ENCODE data around the gene OR2AT4.

OR2AT4 gene

DNA sequence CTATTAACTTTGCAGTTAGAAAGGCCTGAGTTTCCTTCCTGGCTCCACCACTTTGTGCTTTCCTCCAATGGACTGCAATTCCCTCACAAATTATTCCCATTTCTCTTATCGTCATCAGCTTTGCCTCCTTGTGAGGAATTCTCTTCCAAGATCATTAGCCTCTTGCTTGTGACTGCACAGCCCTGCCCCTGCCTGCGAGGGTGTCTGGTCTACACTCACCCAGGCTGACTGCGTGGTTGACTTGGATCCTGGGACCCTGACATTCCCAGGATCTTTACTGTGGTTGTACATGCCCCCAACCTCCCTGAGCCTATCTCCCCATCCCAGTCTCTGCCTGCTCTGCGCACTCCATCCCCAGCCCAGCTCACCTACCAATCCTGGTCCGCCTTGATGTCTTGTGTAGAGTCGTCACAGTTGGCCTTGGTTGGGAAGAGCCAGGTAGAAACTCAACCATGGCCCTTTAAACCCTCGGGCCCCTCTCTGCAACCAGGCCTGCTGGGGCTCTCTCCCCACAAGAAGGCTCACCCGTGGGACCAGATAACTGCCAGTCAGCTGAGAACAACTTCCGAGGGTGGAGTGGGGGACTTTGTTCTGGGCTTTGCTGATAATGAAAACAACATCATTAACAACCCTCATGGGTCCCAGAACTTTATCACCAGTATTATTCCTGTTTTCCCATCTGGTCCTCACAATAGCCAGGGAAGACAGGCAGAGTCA, at the start of gene OR2AT4:
Gene OR2AT4, minus strand, starts transcription at position 421 of the 717 bp plus-strand sequence.
- no peaks in the 10 kb centered on the region for H3K4me1 ChIP-seq (ENCODE audit: control insufficient read depth, insufficient read depth, low read length)
- no peak within 1 kb of the TSS for H3K4me3 ChIP-seq (ENCODE audit: low read length)
- H3K36me3 ChIP-seq (ENCODE audit: control insufficient read depth, insufficient read depth, low read length): no peaks in the 10 kb centered on the region
- no peak within 1 kb of the TSS for H3K9ac ChIP-seq (ENCODE audit: low read length)
- H3K27me3 ChIP-seq (ENCODE audit: control insufficient read depth, insufficient read depth, low read length): peaks cover 3% of the 10 kb centered on the region
- no peak within 1 kb of the TSS for H3K27ac ChIP-seq (ENCODE audit: low read depth, low read length)

DNA sequence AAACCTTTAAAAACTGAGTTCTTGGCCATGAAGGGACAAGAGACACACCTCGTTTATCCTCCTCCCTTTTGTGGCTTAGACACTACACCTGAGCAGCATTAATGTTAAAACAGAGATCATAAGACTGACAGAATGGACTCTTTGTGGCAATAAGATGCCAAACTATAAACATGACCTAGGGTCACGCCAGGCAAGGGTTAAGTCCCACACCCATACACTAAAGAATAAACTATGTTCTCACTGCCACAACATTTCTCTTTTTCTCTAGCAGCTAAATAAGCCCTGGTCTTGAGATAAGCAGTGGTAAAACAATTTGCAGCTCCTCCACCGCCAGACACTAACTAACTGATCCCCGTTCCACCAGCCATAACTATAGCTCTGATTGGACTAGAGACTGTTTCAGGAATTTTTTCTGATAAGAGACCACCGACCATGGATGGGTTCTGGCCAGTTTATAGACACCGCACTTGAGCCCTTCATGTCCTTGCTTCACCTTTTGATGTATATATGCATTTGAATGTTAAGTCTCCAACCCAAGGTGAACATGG, 49.4 kb upstream of the OR2AT4 start:
- no peaks in the 10 kb centered on the region for H3K4me1 ChIP-seq (ENCODE audit: control insufficient read depth, insufficient read depth, low read length)
- H3K27me3 ChIP-seq (ENCODE audit: control insufficient read depth, insufficient read depth, low read length): no peaks in the 10 kb centered on the region
- H3K9ac ChIP-seq (ENCODE audit: low read length): no peak overlapping the region
- no peak overlapping the region for H3K27ac ChIP-seq (ENCODE audit: low read depth, low read length)
- no peak overlapping the region for H3K4me3 ChIP-seq (ENCODE audit: low read length)
- no peaks in the 10 kb centered on the region for H3K36me3 ChIP-seq (ENCODE audit: control insufficient read depth, insufficient read depth, low read length)

DNA sequence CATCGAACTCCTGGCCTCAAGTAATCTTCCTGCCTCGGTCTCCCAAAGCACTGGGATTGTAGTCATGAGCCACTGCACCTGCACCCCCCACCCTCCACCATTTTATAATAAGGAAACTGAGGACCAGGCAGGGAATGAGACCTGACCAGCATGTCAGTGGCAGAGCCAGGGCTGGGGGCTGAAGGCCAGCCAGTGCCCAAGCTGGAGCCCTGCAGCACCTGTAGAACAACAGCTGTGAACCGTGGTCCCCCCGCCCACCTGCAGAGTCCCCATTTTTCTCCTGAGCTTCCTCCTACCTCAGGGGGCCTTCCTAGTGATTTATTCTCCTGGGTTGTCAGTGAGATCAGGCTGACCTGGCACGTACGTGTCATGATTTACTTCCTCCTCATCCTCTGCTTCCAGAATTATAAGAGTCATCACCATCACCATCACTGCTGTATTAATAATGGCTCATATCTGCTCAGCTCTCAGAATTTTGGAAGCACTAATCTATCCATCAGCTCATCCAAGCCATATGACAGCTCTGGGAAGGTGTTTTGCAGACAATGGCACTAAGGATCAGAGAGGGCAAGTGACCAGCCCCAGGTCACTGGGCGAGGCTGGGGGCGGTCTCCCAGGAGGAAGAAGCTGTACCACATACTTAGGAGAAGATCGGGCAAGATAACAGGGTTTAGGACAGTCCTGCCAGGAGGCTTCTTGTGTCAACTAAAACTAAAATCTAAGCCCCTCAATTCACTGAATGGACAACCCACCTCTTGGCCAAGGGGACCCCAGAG, 48.7 kb upstream of the OR2AT4 start:
- Histone ChIP-seq H3K4me1 (ENCODE audit: control insufficient read depth, insufficient read depth, low read length) (no peaks in the 10 kb centered on the region), H3K27me3 (ENCODE audit: control insufficient read depth, insufficient read depth, low read length) (no peaks in the 10 kb centered on the region), H3K9ac (ENCODE audit: low read length) (no peak overlapping the region), H3K27ac (ENCODE audit: low read depth, low read length) (no peak overlapping the region), H3K4me3 (ENCODE audit: low read length) (no peak overlapping the region), H3K36me3 (ENCODE audit: control insufficient read depth, insufficient read depth, low read length) (no peaks in the 10 kb centered on the region)

DNA sequence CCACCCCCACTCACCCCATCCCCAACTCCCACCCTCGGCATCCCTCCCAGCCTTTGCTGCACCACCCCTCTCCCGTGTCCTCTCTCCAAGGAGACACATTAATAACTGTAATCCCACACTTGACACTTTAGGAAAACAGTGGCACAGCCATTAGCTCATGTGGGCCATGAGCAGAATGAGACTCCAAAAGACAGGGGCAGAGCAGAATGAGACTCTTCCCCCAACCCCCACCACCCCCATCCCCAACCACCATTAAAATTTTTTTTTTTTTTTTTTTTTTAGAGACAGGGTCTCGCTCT, 48.0 kb upstream of the OR2AT4 start:
- Histone ChIP-seq H3K4me1 (ENCODE audit: control insufficient read depth, insufficient read depth, low read length) (no peaks in the 10 kb centered on the region), H3K9ac (ENCODE audit: low read length) (no peak overlapping the region), H3K27ac (ENCODE audit: low read depth, low read length) (no peak overlapping the region), H3K27me3 (ENCODE audit: control insufficient read depth, insufficient read depth, low read length) (no peaks in the 10 kb centered on the region), H3K4me3 (ENCODE audit: low read length) (no peak overlapping the region), H3K36me3 (ENCODE audit: control insufficient read depth, insufficient read depth, low read length) (no peaks in the 10 kb centered on the region)

DNA sequence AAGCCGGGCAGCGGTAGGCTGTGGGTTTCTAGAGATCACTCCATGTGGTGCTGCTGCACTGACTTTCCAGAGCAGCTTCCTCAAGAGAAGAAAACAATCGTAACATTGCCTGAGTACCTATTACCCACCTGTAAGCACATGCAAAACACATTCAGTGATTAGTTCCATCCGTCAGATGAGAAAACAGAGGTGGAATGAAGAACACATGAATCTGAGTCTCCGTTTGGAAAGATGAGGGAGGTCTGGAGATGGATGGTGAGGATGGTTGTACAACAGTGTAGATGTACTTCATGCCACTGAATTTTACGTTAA, 46.7 kb upstream of the OR2AT4 start:
- H3K27ac ChIP-seq (ENCODE audit: low read depth, low read length): no peak overlapping the region
- H3K4me3 ChIP-seq (ENCODE audit: low read length): no peak overlapping the region
- H3K4me1 ChIP-seq (ENCODE audit: control insufficient read depth, insufficient read depth, low read length): no peaks in the 10 kb centered on the region
- H3K9ac ChIP-seq (ENCODE audit: low read length): no peak overlapping the region
- H3K27me3 ChIP-seq (ENCODE audit: control insufficient read depth, insufficient read depth, low read length): no peaks in the 10 kb centered on the region
- H3K36me3 ChIP-seq (ENCODE audit: control insufficient read depth, insufficient read depth, low read length): no peaks in the 10 kb centered on the region

DNA sequence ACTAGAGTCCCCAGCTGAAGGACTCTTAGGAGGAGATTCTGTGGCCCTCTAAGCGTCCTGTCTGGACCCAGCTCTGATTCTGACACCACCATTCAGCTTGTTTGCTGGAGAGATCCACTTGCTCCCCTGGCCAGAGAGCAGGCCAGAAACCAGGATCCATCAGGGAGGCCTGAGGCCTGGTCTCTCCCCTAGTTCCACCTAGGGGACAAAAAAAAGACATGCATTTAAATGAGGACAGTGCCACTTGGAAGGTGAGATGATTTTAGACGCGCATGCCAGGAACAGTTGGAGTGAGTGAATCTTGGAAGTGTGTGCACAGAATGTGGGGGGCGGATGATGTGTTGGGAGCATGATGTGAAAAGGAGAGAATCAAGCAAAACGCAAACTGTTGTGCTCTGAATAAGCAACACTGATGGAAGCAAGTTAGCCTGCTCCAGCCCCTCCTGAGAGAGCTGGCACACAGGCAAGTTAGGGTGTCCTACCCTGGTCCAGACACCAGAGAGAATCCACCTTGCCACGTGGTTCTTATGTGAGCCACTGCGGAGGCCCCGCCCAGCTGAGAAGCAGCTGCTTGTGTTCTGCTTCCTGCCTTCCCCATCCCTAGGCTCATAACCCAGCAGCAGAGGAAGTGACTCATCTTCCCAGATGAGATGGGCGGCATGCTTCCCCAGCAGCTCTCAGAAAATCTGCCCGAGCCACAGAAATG, 46.2 kb upstream of the OR2AT4 start:
- H3K9ac ChIP-seq (ENCODE audit: low read length): no peak overlapping the region
- H3K36me3 ChIP-seq (ENCODE audit: control insufficient read depth, insufficient read depth, low read length): no peaks in the 10 kb centered on the region
- no peak overlapping the region for H3K27ac ChIP-seq (ENCODE audit: low read depth, low read length)
- no peaks in the 10 kb centered on the region for H3K4me1 ChIP-seq (ENCODE audit: control insufficient read depth, insufficient read depth, low read length)
- no peak overlapping the region for H3K4me3 ChIP-seq (ENCODE audit: low read length)
- H3K27me3 ChIP-seq (ENCODE audit: control insufficient read depth, insufficient read depth, low read length): no peaks in the 10 kb centered on the region

DNA sequence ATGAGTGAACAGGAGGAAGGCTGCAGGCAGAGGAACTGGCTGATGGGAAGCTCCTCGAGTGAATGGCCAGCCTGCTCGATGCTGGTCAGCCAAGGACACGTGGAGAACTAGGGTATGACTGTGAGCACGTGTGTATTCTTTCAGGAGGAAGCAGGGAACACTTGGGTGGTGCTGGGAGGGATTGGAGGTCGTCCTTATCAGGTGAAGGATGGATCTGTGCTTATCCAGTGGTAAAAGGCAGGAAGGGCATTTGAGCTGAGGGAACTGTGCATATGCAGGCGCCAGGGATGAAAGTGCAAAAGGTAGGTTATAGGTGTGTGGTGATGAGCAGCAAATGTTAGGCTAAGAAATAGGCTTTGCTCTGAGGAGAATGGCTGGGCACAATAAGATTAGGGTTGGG, 44.5 kb upstream of the OR2AT4 start:
- Histone ChIP-seq H3K27ac (ENCODE audit: low read depth, low read length) (no peak overlapping the region), H3K36me3 (ENCODE audit: control insufficient read depth, insufficient read depth, low read length) (no peaks in the 10 kb centered on the region), H3K4me3 (ENCODE audit: low read length) (no peak overlapping the region), H3K9ac (ENCODE audit: low read length) (no peak overlapping the region), H3K27me3 (ENCODE audit: control insufficient read depth, insufficient read depth, low read length) (no peaks in the 10 kb centered on the region), H3K4me1 (ENCODE audit: control insufficient read depth, insufficient read depth, low read length) (no peaks in the 10 kb centered on the region)

DNA sequence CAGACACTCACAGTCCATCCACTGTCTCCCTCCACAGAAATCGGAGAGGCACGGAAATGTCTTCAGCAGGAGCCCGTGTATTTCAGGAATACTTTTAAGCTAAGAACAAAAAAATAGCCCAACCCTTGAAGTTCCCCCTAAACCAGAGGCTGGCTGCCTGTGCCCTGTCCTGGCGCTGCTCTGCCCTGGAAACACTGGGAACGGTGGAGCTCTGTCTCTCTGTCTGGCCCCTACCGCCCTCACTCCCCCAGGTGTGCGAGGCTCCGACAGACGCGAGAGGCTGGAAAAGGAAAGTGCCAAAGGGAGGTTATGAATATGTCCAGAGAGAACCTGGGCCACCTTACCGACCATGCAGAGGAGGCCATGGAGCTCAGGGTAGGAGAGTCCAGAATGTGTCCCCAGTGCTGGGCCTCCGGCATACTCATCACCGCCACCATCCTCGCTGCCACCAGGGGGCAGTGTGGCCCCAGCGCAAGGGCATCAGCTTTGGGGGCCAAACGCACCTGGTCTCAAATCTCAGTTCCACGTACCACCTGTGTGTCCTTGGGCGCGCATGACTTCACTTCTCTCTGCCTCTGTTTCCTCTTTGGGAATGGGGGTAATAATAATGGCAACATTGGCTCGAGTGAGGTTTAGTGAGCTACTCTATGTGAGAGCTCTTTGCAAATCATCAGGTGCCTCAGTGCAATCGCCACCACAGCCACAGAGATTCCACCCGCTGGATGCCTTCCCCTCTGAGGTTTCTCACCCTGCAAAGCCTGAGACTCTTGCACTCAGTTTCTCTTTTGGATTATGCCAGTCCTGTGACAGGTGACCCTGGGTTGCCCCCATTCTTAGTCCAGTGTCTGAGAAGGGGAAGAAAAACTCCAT, 43.8 kb upstream of the OR2AT4 start:
- H3K27me3 ChIP-seq (ENCODE audit: control insufficient read depth, insufficient read depth, low read length): no peaks in the 10 kb centered on the region
- H3K4me1 ChIP-seq (ENCODE audit: control insufficient read depth, insufficient read depth, low read length): no peaks in the 10 kb centered on the region
- H3K36me3 ChIP-seq (ENCODE audit: control insufficient read depth, insufficient read depth, low read length): no peaks in the 10 kb centered on the region
- H3K9ac ChIP-seq (ENCODE audit: low read length): no peak overlapping the region
- no peak overlapping the region for H3K27ac ChIP-seq (ENCODE audit: low read depth, low read length)
- H3K4me3 ChIP-seq (ENCODE audit: low read length): no peak overlapping the region

DNA sequence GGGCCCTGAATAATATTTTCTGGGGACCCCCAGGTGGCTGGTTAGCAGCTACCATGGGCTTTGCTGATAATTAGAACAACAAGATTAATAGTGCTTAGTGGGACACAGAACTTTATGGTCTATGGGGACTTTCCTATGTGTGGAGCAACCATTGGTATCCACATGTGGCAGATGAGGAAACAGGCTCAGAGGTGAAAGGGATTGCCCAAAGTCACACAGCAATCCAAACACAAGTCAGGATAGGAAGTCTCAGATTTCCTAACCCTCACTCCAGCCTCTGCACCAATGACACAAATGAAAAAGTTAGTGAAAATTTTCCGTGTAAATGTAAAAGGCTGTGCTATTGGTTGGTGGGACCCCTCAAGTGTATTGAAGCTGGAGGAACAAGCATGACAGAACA, 39.0 kb upstream of the OR2AT4 start:
- Histone ChIP-seq H3K9ac (ENCODE audit: low read length) (no peak overlapping the region), H3K27me3 (ENCODE audit: control insufficient read depth, insufficient read depth, low read length) (no peaks in the 10 kb centered on the region), H3K4me1 (ENCODE audit: control insufficient read depth, insufficient read depth, low read length) (no peaks in the 10 kb centered on the region), H3K4me3 (ENCODE audit: low read length) (no peak overlapping the region), H3K27ac (ENCODE audit: low read depth, low read length) (no peak overlapping the region), H3K36me3 (ENCODE audit: control insufficient read depth, insufficient read depth, low read length) (no peaks in the 10 kb centered on the region)

DNA sequence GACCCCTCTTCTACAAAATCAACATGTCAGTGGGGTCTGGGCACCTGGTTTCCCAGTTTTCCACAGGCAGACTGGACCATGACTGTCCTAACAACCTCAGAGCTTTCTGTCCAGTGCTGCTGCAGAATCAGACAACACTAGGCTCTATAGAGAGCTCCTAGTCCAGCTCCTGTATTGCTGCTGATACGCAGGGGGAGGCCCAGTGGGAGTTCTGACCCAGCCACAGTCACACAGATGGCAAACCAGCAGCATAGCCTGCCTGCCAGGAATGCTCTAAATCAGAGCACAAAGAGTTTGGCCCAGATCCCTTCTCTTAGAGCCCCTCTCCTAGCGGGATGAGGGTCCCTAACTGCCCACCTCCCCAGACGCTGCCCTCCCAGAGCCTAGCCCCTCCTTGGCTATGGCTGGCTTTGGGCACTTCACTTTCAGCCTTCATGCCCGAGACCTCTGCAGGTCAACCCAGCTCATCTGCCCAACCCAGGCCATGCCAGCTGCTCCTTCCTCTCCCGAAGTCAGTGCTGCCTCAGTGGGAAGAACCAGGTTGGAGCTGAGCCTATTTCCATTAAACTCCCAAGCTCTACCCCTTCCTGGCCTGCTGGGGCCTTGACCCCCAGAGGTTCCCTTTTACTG, 38.5 kb upstream of the OR2AT4 start:
- H3K4me1 ChIP-seq (ENCODE audit: control insufficient read depth, insufficient read depth, low read length): no peaks in the 10 kb centered on the region
- no peak overlapping the region for H3K9ac ChIP-seq (ENCODE audit: low read length)
- H3K27ac ChIP-seq (ENCODE audit: low read depth, low read length): no peak overlapping the region
- no peaks in the 10 kb centered on the region for H3K27me3 ChIP-seq (ENCODE audit: control insufficient read depth, insufficient read depth, low read length)
- no peak overlapping the region for H3K4me3 ChIP-seq (ENCODE audit: low read length)
- no peaks in the 10 kb centered on the region for H3K36me3 ChIP-seq (ENCODE audit: control insufficient read depth, insufficient read depth, low read length)

DNA sequence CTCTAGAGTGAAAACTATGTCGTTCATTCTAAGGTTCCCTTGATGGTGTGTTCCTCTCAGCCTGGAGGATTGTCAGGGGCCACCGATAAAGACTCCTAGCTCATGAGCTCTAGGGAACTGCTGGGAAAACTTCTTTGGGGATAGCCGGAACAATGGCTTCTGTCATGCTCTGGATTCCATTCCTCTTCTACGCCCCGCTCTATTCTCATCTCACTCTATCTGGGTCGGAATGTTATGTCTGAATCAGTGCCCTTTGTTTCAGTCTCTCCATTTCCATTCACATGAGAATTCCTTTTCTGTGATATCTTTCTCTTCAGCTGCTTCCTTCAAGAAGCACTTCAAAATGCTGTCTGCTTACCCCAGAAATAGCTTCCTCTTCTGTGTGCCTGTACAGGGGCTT, 37.3 kb upstream of the OR2AT4 start:
- no peaks in the 10 kb centered on the region for H3K4me1 ChIP-seq (ENCODE audit: control insufficient read depth, insufficient read depth, low read length)
- no peak overlapping the region for H3K4me3 ChIP-seq (ENCODE audit: low read length)
- H3K9ac ChIP-seq (ENCODE audit: low read length): no peak overlapping the region
- H3K27ac ChIP-seq (ENCODE audit: low read depth, low read length): no peak overlapping the region
- no peaks in the 10 kb centered on the region for H3K36me3 ChIP-seq (ENCODE audit: control insufficient read depth, insufficient read depth, low read length)
- no peaks in the 10 kb centered on the region for H3K27me3 ChIP-seq (ENCODE audit: control insufficient read depth, insufficient read depth, low read length)

DNA sequence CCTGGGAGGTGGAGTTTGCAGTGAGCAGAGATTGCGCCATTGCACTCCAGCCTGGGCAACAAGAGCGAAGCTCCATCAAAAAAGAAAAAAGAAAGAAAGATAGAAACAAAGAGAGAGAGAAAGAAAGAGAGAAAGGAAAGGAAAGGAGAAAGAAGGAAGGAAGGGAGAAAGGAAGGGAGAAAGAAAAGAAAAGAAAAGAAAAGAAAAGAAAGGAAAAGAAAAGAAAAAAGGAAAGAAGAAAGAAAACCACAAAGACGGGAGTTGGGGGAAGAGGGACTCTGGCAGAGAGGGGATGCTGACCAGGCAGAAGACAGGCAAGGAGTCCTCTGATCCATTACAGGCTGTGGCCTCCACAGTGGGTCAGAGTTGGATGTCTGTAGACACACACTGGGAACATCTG, 35.4 kb upstream of the OR2AT4 start:
- H3K36me3 ChIP-seq (ENCODE audit: control insufficient read depth, insufficient read depth, low read length): no peaks in the 10 kb centered on the region
- no peaks in the 10 kb centered on the region for H3K4me1 ChIP-seq (ENCODE audit: control insufficient read depth, insufficient read depth, low read length)
- no peak overlapping the region for H3K9ac ChIP-seq (ENCODE audit: low read length)
- H3K4me3 ChIP-seq (ENCODE audit: low read length): no peak overlapping the region
- no peaks in the 10 kb centered on the region for H3K27me3 ChIP-seq (ENCODE audit: control insufficient read depth, insufficient read depth, low read length)
- no peak overlapping the region for H3K27ac ChIP-seq (ENCODE audit: low read depth, low read length)

Measured in rectal smooth muscle tissue (tissue), 1 donor.